ENCODE measurements around the gene NKX1-2.

The NKX1-2 gene

GRCh38 chr10:124469956-124470484 is 20.2 kb upstream of the NKX1-2 start:
- H3K4me3 ChIP-seq (ENCODE audit: control insufficient read depth, low read depth, low read length), result no peak overlapping the region
- no peak for TF ChIP-seq CTCF (IDR thresholded peaks at IDR 0.05; ENCODE audit: control insufficient read depth, insufficient read depth, low read depth, low read length, missing control alignments)
- no peak for DNase-seq (ENCODE audit: low read depth)

DNA sequence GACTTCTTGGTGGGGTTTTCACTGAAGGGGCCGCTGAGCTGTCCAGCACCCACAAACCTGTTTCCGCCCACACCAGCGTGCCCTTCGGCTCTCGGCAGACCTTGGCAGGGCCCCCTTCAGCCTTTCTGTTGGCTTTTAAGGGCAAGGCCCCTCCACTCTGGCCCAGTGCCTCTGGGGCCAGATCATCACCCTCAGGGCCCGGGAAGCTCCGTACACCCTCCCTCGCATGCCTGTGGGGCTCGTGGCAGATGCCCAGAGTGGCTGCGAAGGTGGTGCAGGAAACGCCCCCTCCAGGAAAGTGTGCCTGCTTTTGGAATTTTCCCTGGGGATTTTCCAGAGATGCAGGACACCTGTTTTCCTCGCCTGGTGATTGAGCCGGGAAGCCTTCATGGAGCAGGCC is 18.8 kb upstream of the NKX1-2 start:
- no peak for TF ChIP-seq CTCF (IDR thresholded peaks at IDR 0.05; ENCODE audit: control insufficient read depth, insufficient read depth, low read depth, low read length, missing control alignments)
- DNase-seq (ENCODE audit: low read depth), result no peak
- H3K4me3 ChIP-seq (ENCODE audit: control insufficient read depth, low read depth, low read length), result no peak overlapping the region

DNA sequence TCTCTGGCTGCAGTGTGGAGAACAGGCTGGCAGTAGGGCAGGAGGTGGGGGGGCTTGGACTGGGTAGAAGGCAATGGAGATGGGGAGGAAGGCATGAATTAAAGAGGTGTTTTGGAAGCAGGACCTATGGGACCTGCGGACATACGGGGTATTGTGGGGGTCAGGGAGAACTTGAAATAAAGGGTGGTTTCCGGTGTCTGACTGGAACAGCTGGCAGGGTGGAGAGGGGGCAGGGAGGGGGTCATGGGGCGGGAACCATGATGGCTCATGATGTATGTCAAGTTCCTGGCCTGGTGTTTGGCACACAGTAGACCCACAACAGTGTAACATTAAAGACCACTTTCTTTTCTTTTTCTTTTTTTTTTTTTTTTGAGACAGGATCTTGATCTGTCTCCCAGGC is 17.3 kb upstream of the NKX1-2 start:
- no peak overlapping the region for H3K4me3 ChIP-seq (ENCODE audit: control insufficient read depth, low read depth, low read length)
- no peak for DNase-seq (ENCODE audit: low read depth)
- no peak for TF ChIP-seq CTCF (IDR thresholded peaks at IDR 0.05; ENCODE audit: control insufficient read depth, insufficient read depth, low read depth, low read length, missing control alignments)

DNA sequence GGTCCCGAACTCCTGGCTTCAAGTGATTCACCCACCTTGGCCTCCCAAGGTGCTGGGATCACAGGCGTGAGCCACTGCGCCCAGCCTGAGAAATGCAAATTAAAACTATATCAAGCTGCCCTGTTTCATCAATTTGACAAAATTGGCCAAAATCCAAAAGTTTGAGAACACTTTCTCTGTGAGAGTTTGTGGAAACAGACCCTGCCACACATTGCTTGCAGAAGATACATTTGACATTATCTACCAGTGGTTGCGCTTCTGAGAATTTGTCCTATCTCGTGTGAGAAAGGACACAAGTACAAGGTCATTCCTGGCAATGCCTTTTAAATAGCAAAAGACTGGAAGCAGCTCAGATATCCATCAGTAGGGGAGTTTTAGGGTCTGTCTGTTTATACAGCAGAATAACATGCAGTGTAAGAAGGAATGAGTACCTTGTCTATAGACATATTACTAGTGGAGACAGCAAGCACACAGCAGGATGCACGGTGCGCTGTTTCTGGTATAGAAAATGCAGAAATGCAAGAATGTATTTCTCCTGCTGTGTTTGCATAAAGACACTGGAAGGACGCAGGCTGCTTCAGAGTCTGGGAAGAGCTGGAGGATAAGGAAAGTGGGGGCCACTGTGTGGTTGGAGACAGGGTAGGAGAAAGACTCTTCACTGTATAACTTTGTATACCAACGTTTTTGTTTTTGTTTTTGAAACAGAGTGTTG is 16.1 kb upstream of the NKX1-2 start:
- DNase-seq (ENCODE audit: low read depth), result no peak
- no peak overlapping the region for H3K4me3 ChIP-seq (ENCODE audit: control insufficient read depth, low read depth, low read length)
- no peak for TF ChIP-seq CTCF (IDR thresholded peaks at IDR 0.05; ENCODE audit: control insufficient read depth, insufficient read depth, low read depth, low read length, missing control alignments)

DNA sequence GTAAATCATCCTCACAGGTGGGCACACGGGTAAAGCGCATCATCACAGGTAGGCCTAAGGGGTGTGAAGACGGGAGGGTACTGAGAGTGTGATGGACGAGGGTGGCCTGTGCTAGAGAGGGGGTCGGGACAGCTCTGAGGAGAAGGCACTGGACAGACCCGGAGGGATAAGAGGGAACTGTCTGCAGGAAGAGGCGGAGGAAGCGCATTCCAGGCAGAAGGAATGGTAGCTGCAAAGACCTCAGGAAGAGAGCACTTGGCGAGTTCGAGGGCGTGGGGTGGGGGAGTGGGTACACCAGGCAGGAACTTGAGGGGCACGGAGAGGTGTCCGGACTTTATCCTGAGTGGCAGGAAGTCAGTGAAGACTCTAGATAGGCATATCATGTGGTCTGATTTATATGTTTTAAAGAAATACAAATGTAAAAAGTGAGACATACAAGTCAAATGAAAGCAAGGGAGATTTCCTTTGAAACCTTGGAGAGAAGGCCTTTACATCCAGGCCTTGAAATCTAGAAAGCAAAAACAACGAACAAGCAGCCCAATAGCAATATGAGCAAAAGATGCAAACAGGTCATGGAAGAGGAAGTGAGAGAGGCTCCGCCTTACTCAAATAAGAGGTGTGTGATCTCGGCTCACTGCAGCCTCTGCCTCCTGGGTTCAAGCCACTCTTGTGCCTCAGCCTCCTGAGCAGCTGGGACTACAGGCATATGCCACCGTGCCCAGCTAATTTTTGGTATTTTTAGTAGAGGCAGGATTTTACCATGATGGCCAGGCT is 15.4 kb upstream of the NKX1-2 start:
- no peak for DNase-seq (ENCODE audit: low read depth)
- no peak for TF ChIP-seq CTCF (IDR thresholded peaks at IDR 0.05; ENCODE audit: control insufficient read depth, insufficient read depth, low read depth, low read length, missing control alignments)
- H3K4me3 ChIP-seq (ENCODE audit: control insufficient read depth, low read depth, low read length), result no peak overlapping the region

GRCh38 chr10:124464028-124464965 is 14.5 kb upstream of the NKX1-2 start:
- H3K4me3 ChIP-seq (ENCODE audit: control insufficient read depth, low read depth, low read length), result no peak overlapping the region
- TF ChIP-seq CTCF (IDR thresholded peaks at IDR 0.05; ENCODE audit: control insufficient read depth, insufficient read depth, low read depth, low read length, missing control alignments), result no peak
- DNase-seq (ENCODE audit: low read depth), result no peak
